DMS 273 treated with DMSO at 0.1 percent for 48 hours (cell line): ENCODE measurements around the gene DLG3.

Experiments
- DNase-seq: peaks from one replicate; lab custom pipeline; 2025; lab: John Stamatoyannopoulos, UW

The DLG3 gene

DNA sequence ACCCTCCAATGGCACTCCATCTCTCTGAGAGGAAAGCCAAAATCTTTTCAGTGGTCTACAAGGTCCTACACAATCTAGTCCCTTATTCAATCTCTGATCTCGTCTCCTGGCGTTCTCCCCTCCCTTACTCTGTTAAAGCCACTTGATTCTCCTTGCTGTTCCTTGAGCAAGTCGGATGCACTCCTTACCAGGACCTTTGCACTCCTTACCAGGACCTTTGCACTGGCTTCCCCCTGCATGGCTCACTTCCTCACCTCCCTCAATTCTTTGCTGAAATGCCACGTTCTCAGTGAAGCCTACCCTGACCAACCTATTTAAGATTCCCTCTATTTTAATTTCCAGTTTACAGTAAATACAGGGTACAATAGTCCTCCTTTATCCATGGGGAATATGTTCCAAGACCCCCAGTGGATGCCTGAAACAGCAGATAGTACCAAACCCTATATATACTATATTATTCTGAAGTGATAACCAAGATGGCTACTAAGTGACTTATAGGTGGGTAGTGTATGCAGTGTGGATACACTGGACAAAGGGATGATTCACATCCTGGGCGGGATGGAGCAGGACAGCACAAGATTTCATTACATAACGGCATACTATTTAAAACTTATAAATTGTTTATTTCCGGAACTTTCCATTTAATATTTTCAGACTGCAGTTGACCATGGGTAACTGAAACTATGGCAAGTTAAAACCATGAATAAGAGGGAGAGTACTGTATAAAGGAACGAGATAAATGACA is 6.5 kb upstream of the DLG3 start:
- no peak for DNase-seq

DNA sequence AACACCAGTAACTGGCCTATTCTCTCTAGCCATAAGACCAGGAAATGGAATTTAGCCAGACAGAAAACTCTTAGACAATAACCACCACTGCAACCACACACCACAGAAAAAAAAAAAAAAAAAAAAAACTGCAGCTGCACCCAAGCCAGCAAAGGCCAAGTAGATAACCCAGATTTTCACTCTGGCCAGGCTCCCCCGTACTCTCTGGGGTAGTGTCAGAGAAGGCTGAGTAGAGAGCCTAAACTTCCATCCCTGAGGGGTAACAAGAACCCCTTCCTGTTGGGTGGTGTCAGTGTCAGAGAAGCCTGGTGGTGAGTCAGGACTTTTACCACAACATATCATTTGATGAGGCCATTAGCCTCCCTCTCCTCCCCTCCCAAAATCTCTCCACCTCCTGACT is 5.6 kb upstream of the DLG3 start:
- no peak for DNase-seq

DNA sequence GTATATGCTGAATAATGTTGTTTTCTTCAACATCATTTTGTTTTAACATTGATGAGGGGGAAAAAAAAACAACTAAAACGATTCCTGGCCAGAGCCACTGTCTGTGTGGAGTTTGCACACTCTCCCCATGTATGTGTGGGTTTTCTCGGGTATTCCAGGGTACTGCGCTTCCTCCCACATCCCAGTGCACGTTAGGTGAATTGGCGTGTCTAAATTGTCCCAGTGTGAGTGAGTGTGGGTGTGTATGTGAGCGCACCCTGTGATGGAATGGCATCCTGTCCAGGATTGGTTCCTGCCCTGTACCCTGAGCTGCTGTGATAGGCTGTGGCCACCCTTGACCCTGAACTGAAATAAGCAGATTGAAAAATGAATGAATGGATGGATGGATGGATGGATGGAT is 2.4 kb upstream of the DLG3 start:
- no peak for DNase-seq

DNA sequence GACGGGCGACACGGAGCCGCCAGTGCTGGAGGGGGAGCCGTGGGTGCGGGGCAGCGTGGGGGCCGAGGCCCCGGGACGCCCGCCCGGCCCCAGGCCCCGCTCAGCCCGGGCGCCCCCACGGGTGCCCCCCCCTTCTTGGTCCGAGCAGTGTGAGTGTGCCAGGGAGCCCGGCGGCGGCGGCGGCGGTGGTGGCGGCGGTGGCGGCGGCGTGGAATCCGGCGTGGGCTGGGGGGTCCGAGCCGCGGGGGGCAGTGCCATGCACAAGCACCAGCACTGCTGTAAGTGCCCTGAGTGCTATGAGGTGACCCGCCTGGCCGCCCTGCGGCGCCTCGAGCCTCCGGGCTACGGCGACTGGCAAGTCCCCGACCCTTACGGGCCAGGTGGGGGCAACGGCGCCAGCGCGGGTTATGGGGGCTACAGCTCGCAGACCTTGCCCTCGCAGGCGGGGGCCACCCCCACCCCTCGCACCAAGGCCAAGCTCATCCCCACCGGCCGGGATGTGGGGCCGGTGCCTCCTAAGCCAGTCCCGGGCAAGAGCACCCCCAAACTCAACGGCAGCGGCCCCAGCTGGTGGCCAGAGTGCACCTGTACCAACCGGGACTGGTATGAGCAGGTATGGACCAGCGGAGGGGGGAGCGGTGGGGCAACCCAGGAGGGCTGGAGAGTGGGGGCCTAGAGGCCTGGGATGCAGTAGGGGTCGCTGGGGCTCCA is 466 bp downstream of the DLG3 start:
- no peak for DNase-seq

DNA sequence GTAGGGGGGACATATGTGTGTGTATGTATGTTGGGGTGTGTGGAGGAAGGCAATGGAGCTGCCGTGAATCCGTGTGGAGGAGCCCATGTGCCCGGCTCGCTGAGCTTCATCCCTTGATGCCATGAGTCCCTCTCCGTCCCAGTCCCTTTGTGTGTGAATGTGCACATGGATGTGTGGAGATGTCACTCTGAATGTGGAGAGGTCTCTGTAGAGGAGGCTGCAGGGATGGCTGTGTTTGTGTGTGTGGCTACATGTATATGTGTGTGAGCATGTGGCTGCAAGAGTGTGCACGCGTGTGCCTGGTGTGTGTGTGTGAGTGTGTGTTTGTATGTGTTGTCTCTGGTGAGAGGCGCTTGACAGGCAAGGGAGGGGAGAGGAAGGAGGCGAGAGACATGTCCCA is 1.3 kb downstream of the DLG3 start:
- no peak for DNase-seq

DNA sequence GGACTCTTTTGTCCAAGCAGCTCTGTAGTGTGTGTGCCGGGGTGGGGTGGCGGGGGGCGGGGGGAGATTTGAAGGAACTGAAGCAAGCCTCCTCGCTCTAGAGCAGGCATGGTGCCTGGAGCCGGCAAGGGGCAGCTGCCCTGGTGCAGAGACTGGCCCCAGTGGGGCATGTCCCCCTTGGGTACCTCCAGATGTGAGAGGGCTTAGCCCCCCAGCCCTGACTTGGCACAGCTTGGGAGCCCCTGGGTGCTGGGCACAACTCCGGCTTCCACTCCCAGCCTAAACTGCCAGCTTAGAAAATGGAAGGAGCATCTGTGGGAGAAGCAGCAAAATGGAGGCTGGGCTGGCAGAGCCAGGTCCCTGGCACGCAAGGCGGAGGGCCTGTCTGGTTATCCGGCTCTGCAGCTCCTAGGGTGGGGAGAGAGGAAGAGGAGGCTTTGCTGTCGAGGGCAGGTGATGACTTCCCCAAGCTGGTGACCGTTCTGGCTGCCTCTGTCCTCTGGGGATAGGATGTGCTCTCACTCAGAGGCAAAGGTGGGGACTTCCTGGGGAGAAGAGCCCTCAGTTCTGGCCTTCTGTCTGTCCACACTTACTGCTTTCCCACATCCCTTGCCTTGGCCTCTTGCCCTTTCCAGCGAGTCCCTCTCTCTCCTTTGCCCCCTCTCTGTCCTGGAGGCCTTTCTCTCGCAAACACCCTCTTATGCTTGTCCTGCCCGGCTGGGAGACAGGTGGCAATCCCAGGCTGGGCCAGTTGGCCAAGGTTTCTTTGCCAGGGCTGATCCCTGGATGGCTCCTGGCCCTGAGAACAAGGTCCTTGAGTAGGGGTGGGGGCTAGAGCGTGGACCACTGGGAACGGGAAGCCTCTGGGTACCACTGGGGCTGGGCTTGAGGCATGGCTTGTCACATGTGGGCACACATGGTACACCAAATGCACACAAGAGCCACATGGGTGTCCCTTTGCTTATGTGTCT is 2.0 kb downstream of the DLG3 start:
- DNase-seq: no peak

DNA sequence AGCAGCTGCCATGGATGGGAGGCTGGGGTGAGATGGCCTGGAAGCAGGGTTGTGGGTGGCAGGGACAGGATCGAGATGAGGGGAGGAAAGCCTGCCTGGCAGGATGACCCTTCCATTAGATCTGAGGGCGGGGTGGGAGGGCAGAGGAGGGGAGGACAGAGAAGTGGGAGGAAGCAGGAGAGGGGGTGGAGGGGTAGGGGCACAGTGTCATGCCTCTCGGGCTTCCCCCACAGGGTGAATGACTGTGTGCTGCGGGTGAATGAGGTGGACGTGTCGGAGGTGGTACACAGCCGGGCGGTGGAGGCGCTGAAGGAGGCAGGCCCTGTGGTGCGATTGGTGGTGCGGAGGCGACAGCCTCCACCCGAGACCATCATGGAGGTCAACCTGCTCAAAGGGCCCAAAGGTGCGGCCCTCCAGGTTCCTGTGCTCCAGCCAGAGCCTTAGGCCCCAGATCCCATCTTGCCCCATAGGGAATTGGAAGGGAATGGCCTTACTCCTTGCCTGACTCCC is 4.9 kb downstream of the DLG3 start:
- DNase-seq: no peak

DNA sequence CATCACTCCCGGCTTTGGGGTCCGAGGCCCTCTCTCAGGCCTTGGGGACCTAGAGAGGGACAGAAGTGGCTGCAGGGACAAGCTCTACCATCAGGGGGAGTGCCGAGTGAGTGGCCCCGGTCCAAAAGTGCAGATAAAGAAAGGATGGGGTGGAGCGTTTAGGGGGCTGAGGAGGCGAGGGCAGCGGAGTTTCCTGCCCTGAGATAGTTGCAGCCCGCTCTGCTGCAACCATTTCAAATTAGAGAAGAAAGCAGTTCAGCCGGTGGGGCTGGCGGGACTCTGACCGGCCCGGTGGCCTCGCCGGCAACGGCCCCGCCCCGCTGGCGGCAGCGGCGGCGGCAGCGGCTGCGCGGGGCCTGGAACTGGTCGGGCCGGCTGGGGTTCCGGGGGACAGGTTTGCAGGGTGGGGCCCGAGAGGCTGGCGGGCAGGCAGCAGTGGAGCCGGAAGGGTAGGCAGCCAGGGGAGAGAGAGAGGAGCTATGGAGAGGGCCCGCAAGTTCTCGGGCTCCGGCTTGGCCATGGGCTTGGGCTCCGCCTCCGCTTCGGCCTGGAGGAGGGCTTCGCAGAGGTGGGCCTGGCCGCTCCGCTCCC is 7.6 kb downstream of the DLG3 start:
- DNase-seq: no peak

DNA sequence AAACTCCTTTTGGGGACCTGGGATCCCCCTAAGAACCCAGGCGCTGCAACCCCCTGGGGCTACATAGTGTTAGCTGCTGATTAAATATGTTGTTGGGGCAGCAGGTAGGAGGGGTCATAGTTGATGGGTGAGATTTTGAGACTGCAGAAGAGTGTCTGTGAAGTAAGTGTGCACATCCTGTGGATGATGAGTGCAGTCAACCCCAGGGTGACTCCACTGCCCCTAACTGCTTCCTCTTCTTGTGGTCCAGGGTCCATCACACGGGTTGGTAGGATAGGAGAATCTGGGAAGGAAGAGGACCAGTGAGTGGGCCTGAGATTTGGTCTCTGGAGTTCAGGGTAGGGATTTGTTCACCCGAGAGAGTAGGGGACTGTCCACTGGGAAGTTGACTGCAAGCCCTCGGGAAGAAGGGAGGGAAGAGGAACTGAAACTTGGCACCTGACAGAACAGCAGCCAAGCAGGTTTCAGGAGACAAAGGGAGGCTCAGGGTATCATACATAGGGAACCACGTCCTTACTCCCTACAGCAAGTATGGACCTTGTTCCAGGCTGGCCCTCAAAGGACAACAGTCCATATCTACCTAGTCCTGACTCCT is 8.5 kb downstream of the DLG3 start:
- DNase-seq: no peak

DNA sequence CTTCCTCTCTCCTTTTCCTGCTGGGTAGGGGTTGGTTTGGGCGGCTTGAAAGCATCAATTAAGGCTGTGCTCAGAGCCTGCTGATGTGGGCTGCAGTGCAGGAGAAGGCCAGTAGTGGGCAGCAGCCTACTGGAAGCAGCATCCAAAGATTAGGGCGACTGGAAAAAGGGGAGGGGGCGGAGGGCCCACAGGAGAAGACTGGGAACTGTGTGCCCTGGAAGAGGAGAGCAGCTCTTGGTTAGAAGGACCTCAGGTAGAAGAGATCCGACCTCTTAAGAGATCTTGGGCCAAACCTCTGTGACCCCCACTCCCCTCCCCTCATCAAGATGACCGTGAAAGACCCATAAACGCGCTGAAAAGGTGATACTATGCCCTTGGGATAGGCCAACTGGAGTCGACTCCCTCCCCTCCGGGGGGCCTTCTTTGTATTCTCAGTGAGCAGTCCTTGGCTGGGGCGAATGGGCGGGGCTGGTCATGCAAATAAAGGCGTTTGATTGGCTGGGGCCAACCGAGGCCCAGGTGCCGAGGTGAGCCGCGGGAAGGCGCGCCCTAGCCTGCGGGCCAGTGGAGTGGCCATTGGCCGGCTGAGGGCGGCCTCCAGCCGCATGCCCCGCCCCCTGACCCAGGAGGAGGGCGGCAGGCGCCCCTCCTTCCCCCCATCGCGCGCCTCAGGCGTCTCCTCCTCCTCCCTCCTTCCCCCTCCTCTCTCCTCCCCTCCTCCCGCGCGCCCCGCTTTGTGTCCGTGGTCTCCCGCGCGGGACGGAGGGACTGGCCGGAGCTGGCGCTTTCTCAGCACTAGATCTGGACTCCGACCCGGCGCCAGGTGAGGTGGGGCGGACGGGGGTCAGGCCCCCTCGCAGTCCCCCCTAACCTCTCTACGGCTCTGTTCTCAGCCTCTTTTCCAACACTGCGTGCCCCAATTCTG is 10.1 kb downstream of the DLG3 start:
- DNase-seq: no peak

DNA sequence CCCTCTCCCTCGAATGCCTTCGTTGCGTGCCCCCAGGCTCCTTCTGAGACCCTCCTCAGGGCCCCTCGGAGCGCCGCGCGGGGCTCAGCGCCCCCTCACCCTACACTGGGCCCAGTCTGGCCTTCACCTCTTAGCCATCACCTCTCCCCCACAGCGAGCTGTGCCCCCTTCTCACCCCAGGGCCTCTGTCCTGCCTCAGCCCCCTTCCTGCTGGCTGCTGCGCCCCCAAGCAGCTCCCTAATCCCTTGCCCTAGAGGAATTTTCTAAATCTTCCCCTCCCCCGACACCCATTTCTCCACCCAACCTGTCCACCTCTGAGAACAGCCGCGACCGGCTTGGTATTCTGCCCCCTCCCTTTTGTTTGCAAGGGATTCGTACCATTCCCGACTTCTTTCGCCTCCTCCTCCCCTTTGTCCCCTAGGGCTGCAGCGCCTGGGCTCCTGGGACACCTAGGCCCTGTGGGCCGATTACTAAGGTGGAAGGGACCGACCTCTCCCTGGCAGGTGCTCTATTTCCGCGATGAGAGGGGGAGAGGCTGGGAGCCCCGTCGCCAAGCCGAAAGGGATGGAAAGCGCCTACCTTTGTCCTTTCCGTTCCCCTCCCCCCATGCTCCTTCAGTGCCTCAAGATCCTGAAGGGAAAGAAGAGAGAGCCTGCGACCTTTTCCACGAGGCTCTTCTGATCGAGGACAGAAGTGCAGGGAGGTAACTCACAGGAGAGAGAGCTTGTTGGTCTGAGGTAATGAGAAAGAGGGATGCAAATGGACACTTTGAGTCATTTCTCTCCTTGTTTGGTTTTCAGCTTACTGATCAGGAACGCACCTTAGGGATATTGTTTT is 10.9 kb downstream of the DLG3 start:
- no peak for DNase-seq

DNA sequence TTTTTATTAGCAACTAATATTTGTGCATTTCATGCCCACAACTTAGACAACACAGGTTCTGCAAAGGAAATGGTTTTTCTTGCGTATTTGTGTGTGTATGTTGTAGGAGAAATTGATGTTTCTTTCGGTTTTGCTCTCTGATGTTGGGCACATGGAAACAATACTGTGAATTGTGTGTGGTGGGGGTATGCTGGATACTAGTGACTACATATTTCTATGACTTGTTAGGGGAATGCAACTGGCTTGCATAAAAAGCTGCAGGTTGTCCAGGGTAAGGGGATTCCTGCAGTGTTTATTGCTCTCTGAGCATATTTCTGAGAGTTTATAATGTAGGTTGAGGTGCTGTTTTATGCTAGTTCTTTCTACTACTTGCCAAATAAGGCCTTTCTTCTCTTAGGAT is 11.6 kb downstream of the DLG3 start:
- no peak for DNase-seq

DNA sequence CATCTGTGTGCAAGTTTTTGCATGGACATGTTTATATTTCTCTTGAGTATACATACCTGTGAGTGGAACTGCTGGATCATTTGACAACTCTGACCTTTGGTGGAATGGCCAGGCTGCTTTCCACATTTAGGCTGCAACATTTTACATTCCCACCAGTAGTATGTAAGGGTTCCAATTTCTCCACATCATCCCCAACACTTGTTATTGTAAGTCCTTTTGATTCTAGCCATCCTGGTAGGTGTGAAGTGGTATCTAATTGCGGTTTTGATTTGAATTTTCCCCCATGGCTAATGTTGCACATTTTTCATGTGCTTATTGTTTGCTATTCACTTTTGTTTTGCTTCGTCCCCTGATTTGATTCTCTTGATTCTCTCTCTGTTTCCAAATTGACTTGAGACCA is 16.4 kb downstream of the DLG3 start:
- no peak for DNase-seq

DNA sequence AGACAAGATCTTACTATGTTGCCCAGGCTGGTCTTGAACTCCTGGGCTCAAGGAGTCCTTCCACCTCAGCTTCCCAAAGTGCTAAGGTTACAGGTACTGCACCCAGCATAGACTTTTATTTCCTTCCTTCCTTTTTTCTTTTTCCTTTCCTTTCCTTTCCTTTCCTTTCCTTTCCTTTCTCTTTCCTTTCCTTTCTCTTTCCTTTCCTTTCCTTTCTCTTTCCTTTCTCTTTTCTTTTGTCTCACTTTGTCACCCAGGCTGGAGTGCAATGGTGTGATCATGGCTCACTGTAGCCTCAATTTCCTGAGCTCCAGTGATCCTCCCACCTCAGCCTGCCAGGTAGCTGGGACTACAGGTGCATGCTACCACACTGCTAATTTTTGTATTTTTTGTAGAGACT is 19.4 kb downstream of the DLG3 start:
- DNase-seq: no peak

DNA sequence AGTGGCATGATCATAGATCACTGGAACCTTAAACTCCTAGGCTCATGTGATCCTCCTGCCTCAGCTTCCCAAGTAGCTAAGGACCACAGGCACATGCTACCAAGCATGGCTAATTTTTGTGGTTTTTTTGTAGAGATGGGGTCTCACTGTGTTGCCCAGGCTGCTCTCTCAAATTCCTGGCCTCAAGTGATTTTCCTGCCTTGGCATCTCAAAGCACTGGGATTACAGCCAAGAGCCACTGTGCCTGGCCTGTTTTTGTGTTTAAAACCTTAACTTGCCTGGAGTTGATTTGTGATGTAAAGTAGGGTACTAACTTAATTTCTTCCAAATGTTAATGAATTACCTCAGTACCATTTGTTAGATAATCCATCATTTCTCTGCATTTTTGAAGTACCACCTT is 22.3 kb downstream of the DLG3 start:
- no peak for DNase-seq

DNA sequence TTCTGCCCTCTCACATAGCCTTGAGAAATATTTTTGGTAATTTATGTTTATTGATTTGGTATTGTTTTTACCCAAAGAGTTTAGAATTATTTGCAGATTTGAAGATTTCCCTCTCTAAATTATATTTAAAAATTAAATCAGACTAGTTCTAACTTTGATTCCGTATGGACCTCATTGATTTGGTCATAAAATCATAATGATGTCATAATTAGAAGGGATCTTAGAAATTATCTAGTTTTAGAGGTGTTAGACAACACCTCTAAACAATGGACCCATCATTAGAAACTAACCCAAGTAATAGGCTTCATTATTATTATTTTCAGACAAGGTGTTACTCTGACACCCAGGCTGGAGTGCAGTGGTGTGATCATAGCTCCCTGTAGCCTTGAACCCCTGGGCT is 24.1 kb downstream of the DLG3 start:
- DNase-seq: no peak

DNA sequence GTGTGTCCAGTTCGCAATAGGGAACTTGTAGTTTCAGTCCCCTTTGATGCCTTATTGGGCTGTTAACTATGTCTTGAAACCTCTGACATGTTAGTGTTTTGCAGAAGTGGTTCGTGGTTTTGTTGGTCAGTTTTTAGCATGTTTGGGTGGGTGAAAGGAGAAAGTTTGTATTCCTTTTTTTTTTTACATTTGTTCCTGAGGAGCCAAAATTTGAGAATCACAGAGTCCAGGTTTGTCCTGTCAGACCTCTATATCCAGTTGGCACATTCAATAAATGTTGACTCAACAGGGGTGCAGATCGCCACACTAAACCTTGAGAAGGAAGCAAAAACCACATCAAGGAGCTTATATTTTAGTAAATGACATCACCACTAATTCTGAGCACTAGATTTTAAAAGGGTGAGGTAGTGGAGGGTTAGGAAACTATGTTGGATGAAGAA is 26.2 kb downstream of the DLG3 start:
- DNase-seq: no peak

DNA sequence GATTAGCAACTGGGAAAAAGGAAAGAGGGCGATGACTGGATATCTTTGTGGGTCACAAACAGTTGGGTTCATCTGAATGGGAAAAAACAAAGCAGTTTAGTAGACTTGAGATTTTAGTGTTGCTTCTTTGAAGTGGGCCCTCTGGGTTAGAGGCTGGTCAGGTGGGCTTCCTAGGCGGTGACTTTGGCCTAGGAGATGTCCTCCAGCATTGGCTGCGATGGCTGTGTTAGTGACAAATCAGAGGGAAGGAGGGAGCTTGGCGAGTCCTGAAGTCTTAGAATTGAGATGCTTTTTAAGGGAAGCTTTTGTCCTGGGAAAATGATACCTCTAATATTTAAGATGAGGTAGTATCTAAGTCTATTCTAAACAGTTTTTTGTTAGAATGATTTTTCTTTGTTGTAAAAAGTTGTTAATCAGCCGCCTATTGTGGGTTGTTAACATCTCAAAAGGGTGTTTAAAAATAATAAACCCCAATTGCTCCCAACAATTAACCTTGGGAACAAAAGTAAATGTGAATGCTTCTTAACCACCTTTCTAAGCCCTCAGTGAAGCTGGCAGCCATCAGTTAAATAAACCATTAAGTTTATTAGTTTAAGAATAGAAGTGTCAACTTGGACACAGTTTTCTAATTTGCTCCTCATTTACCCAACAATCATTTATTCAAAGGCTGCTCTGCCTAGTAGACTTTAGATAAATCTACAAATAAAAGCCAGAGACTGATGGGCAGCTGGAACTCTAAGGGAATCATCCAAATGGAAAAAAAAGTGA is 31.7 kb downstream of the DLG3 start:
- no peak for DNase-seq
